ENCODE data around the gene PPP2R2C.

The PPP2R2C gene

DNA sequence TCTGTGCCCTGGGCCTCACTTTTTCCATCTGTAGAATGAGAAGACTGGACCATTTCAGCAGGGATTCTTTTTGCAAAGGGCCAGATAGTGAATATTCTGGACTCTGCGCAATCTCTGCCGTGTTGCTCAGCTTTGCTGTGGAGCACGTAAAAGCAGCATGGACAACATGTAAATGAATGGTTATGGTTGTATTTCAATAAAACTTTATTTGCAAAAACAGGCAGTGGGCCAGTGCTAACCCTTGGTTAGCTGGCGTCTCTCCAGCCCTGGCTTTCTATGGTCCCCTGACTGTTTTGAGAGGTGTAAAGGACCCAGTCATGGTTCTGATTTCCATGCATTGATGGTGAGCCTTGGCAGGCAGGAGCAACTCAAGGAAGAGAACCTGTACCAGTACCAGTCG, 184.1 kb downstream of the PPP2R2C start:
- H3K27ac ChIP-seq, result no peak overlapping the region
- ChIA-PET CTCF (interaction anchor here (0.6 kb wide), 2 partner anchors 261 to 464 kb away, joined by 4 to 5 read pairs; no protein-coding TSS in a partner anchor), POLR2A (ENCODE audit: low non-redundant PET) (no interaction called here)
- DNase-seq (ENCODE audit: low spot score), result no peak
- TF ChIP-seq, protein P1, sequence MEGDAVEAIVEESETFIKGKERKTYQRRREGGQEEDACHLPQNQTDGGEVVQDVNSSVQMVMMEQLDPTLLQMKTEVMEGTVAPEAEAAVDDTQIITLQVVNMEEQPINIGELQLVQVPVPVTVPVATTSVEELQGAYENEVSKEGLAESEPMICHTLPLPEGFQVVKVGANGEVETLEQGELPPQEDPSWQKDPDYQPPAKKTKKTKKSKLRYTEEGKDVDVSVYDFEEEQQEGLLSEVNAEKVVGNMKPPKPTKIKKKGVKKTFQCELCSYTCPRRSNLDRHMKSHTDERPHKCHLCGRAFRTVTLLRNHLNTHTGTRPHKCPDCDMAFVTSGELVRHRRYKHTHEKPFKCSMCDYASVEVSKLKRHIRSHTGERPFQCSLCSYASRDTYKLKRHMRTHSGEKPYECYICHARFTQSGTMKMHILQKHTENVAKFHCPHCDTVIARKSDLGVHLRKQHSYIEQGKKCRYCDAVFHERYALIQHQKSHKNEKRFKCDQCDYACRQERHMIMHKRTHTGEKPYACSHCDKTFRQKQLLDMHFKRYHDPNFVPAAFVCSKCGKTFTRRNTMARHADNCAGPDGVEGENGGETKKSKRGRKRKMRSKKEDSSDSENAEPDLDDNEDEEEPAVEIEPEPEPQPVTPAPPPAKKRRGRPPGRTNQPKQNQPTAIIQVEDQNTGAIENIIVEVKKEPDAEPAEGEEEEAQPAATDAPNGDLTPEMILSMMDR (conservative IDR thresholded peaks at IDR 0.05; ENCODE audit: low read depth), result no peak

DNA sequence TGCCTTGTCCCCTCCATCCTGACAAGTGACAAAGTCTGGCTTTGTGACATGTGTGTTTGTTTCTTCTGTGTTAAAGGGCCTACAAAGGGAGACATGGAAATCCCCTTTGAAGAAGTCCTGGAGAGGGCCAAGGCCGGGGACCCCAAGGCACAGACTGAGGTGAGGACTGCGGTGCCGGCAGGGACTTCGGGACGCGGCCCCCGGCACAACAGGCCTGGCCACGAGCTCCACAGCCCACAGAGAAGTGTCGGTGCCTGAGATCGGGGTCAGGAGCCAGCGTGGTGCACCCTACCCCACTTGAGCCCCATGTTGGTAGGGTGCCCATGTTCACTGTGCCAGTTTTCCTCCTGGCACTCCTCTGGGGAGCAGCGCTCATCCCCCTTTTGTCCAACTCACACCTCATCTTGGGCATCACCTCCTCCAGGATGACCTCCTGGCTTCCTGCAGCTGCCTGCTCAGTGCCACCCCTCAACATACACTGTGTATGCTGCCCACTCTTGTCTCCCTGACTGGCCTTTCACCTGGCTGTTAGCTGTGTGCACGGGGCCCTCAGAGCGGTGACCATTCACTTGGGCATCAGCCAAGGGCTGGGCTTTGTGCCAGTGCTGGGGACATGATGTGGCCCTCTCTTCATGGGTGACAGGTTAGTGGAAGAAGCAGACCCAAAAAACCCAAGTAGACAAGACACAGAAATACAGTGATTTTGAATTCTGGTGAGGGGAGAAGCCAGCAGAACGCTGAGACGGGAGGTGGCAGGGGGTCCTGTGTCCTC, 185.2 kb downstream of the PPP2R2C start:
- no peak for DNase-seq (ENCODE audit: low spot score)
- ChIA-PET POLR2A (ENCODE audit: low non-redundant PET) (no interaction called here), CTCF (no interaction called here)
- TF ChIP-seq, protein P1 (conservative IDR thresholded peaks at IDR 0.05; ENCODE audit: low read depth), result no peak
- H3K27ac ChIP-seq, result no peak overlapping the region

DNA sequence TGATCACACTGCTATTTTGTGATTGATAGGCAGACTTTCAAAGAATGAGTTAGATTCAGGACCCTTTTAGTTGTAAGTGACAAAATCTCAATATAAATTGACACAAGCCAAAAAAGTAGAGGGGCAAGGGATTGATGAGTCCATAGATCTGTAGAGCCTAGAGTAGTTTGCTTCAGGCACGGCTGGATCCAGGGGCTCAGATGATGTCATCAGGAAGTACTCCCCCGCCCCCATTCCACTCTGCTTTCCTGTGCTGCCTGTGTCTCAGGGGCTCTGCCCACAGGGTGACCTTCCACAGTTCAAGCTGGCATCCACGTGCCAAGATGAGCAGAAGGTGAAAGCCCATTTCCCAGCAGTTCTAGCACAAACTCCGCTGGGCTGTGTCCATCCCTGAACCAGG, 189.1 kb downstream of the PPP2R2C start:
- TF ChIP-seq, protein P1 (conservative IDR thresholded peaks at IDR 0.05; ENCODE audit: low read depth), result no peak
- no peak overlapping the region for H3K27ac ChIP-seq
- ChIA-PET CTCF (no interaction called here), POLR2A (ENCODE audit: low non-redundant PET) (no interaction called here)
- DNase-seq (ENCODE audit: low spot score), result no peak

DNA sequence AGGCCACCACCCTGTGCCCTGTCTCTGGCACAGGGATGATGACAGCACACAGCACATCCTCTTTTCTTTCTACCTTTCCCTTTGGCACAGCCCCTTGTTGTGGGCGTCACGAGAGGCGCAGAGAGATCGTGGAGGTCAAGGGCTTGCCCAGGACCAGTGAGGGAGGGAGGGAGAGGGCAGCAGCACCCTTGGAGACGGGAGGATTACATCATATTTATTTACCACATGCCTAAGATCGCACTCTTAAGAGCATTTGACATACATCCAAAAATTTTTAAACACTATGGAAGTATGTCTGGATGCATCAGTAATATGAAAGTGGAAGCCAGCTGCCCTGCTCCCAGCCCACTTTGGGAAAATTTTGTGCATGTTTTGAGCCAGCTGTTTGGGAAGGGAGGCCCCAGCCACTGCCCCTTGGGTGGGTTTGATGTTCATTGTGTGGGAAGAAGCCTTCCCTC, 190.1 kb downstream of the PPP2R2C start:
- no peak overlapping the region for H3K27ac ChIP-seq

DNA sequence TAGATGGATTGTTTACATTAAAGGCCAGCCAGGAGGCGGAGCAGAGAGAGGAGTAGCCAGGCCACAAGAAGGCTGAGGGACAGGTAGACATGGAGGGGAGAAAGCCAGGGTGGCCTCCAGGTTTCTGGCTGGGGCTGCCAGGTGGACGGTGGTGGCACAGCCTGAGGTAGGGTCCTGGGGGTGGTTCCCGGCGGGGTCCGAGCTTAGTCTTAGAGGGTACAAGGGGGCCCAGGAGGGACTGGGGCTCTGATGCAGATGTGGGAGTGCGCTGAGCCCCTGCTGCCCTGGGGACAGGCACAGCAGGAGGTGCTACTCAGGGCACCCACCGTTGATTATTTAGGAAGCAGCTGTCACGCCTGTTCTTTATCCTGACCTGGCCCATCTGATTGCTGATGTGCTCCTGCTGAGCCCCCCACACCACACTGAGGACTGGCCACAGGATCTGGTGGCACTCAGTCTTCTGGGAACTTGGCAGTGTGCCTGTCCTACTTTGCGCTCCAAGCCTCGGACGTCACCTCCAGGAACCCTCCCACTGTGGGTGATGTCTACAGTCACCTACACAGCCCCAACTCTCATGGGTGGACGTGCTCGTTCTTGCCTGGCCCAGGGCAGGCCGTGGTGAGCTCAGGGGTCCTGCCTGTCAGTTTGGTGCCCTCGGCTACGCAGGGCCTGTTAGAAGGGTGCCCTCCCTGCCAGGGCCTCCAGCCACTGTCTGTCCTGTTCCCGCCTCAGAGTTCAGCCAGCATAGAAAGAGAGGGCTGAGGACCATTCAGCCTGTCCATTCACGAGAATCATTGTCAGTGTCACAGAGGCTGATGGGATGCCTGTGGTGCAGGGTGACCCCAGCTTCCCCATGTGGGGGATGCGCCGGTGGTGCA, 190.7 kb downstream of the PPP2R2C start:
- TF ChIP-seq, protein P1 (conservative IDR thresholded peaks at IDR 0.05; ENCODE audit: low read depth), result no peak
- H3K27ac ChIP-seq, result no peak overlapping the region
- ChIA-PET CTCF (interaction anchor here (0.5 to 2.3 kb wide), 2 partner anchors 46 to 82 kb away, joined by 4 to 7 read pairs; no protein-coding TSS in a partner anchor), POLR2A (ENCODE audit: low non-redundant PET) (no interaction called here)
- no peak for DNase-seq (ENCODE audit: low spot score)

More for the DNA sequence above, 190.1 kb downstream of the PPP2R2C start:
- no peak for DNase-seq (ENCODE audit: low spot score)
- TF ChIP-seq, protein P1 (conservative IDR thresholded peaks at IDR 0.05; ENCODE audit: low read depth), result no peak
- ChIA-PET POLR2A (ENCODE audit: low non-redundant PET) (no interaction called here), CTCF (interaction anchor here (2.3 kb wide), 1 partner anchor 46 kb away, joined by 7 read pairs; no protein-coding TSS in a partner anchor)

DNA sequence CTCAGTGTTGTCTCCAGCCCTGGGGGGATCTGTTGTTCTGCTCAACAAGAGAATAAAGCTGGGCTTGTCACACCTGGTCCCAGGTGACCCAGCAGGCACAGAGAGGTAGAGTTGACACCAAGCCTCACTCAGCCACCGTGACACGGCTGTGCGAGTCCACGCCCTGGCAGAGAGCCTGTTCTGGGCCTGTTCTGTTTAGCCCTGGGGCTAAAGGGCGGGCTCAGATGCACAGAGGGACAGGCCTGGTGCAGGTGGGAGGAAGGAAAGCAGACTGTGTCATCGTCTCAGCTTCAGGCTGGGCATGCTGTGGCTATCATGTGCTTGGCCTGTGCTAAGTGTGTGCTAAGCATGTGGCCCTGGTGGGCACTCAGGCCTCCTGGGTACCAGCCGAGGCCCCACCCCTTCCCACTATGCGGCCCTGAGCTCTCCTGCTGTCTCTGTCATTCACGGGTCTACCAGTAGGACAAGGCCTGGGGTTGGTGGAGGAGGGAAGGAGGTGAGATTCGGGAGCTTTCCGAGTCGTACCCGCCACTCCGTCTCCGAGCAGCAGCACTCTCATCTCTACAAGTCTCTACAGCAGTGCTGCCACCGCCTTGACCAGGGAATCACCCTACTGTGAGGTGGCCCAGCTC, 191.9 kb downstream of the PPP2R2C start:
- CTCF ChIA-PET, result interaction anchor here (0.8 to 2.3 kb wide), 2 partner anchors 47 to 51 kb away, joined by 4 to 7 read pairs; no protein-coding TSS in a partner anchor
- TF ChIP-seq, protein P1 (conservative IDR thresholded peaks at IDR 0.05; ENCODE audit: low read depth), result no peak
- H3K27ac ChIP-seq, result peak overlapping the region; percentile 15; the same call in 1 of the 2 replicates
- DNase-seq (ENCODE audit: low spot score), result no peak
- POLR2A ChIA-PET (ENCODE audit: low non-redundant PET), result no interaction called here

Measured in RWPE1 (cell line).